ENCODE data around the gene DTNA.

DNA sequence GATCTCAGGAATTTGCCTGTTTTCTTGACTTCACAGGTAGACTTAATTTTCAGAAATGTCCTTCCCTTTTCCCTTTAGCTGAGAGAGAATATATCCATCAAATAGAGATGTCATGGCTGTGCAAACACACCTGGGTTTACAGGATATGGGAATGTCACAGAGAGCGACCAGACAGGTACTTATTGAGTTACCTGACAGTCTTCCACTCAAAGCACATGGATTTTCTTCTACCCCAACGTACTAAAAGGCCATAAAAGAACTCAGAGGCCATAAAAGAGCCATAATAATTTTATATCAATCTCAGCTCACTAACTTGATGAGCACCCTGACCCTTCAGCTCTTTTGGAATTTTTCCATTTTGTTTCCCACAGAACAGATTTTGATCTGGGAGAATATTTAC lies 5.3 kb upstream of the DTNA start:
- TF ChIP-seq, protein P1, sequence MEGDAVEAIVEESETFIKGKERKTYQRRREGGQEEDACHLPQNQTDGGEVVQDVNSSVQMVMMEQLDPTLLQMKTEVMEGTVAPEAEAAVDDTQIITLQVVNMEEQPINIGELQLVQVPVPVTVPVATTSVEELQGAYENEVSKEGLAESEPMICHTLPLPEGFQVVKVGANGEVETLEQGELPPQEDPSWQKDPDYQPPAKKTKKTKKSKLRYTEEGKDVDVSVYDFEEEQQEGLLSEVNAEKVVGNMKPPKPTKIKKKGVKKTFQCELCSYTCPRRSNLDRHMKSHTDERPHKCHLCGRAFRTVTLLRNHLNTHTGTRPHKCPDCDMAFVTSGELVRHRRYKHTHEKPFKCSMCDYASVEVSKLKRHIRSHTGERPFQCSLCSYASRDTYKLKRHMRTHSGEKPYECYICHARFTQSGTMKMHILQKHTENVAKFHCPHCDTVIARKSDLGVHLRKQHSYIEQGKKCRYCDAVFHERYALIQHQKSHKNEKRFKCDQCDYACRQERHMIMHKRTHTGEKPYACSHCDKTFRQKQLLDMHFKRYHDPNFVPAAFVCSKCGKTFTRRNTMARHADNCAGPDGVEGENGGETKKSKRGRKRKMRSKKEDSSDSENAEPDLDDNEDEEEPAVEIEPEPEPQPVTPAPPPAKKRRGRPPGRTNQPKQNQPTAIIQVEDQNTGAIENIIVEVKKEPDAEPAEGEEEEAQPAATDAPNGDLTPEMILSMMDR (IDR thresholded peaks at IDR 0.05; ENCODE audit: low read depth, low read length, poor library complexity, severe bottlenecking) = no peak
- TF ChIP-seq EZH2phosphoT487 (IDR thresholded peaks at IDR 0.05; ENCODE audit: borderline replicate concordance, low read length) = no peak

All from DOHH2 (cell line).